ENCODE measurements around the gene ACAP3.

The ACAP3 gene, protein sequence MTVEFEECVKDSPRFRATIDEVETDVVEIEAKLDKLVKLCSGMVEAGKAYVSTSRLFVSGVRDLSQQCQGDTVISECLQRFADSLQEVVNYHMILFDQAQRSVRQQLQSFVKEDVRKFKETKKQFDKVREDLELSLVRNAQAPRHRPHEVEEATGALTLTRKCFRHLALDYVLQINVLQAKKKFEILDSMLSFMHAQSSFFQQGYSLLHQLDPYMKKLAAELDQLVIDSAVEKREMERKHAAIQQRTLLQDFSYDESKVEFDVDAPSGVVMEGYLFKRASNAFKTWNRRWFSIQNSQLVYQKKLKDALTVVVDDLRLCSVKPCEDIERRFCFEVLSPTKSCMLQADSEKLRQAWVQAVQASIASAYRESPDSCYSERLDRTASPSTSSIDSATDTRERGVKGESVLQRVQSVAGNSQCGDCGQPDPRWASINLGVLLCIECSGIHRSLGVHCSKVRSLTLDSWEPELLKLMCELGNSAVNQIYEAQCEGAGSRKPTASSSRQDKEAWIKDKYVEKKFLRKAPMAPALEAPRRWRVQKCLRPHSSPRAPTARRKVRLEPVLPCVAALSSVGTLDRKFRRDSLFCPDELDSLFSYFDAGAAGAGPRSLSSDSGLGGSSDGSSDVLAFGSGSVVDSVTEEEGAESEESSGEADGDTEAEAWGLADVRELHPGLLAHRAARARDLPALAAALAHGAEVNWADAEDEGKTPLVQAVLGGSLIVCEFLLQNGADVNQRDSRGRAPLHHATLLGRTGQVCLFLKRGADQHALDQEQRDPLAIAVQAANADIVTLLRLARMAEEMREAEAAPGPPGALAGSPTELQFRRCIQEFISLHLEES

DNA sequence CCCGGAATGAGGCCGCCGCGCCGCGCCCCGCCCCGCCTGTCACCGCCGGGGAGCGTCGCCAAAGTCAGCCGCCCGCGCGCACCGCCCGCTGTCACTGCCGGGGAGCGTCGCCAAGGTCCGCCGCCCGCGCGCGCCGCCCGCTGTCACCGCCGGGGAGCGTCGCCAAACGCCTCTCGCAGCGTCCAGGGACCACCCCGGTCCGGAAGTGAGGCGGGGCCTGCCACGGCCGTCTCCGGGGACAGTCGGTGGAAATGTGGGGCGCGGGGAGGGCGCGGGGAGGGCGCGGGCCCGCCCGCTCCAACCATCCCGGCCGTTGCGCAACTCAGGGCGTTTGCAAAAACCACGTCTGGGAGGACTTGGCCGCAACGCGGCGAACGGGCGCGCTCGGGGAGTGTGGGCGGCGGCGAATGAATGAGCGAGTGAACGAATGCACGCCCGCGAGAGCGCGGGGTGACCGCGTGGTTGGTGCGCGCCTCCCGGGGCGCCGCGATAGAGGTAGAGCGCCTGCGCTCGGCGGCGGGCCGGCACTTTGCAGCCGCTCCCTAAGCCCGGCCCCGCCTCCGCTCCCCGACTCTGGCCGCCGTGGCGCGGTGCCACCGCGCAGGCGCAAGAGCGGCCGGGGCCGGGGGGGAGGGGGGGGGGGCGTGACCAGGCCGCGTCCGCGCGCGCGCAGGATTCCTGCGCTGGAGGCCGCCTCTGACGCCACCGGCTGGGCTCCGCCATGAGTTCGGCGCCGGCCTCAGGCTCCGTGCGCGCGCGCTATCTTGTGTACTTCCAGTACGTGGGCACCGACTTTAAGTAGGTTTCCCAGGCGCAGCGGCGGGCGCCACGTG lies at the start of gene ACAP3, which contains the start of gene PUSL1:
TSS of gene ACAP3 (minus strand) at position 8 of the 833 bp plus-strand sequence. CDS start 115 bp downstream, outside the sequence.
TSS of gene PUSL1 (plus strand) at position 675 of the 833 bp plus-strand sequence. CDS start at position 722, 47 bp downstream.
- peaks cover 3 to 8% of the 10 kb centered on the region in 2 donors for H3K36me3 Mint-ChIP-seq
- no peaks in the 10 kb centered on the region for H3K27me3 Mint-ChIP-seq
- DNase-seq (peak; percentile 88), ATAC-seq (replicated peaks) (peak; percentile 79 to 84)
- H3K4me3 Mint-ChIP-seq = peak within 1 kb of the TSS; percentile 85 to 89
- H3K4me1 Mint-ChIP-seq = peaks cover 30 to 45% of the 10 kb centered on the region in 2 donors
- H3K9me3 Mint-ChIP-seq = no peaks in the 10 kb centered on the region
- H3K27ac Mint-ChIP-seq = peak within 1 kb of the TSS; percentile 92

- Mint-ChIP-seq H3K27ac (peak overlapping the region; percentile 81), H3K36me3 (peaks cover 1 to 5% of the 10 kb centered on the region in 2 donors), H3K9me3 (no peaks in the 10 kb centered on the region), H3K27me3 (peaks cover 57 to 77% of the 10 kb centered on the region in 2 donors), H3K4me1 (peaks cover 20 to 48% of the 10 kb centered on the region in 2 donors), H3K4me3 (no peak overlapping the region)
- DNase-seq (no peak), ATAC-seq (replicated peaks) (peak; percentile 19 to 30)
These were observed 49.2 kb upstream of the ACAP3 start for GRCh38 chr1:1356796-1357401.

DNA sequence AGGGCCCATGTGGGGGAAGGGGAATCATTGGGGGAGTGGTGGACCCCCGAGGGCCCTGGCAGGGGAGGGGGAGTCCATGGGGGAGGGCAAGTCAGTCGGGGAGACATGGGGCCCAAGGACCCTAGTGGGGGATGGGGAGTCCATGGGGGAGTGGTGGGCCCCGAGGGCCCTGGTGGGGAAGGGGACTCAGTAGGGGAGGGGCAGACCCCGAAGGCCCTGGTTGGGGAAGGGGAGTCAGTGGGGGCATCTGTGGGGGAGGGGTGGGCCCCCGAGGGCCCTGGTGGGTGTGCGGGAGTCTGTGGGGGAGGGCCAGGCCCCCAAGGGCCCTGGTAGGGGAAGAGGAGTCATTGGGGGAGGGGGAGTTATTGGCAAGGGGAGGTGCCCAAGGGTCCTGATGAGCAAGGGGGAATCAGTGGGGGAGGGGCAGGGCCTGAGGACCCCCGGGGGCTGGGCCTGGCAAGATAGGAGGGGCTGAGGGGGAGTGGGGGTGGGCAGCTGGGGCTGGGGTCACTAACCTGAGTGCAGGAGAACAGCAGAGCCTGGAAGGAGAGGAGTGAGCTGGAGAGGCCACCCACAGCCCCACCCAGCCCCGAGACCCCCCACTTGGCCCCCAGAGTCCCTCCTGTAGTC lies 48.6 kb upstream of the ACAP3 start:
- H3K9me3 Mint-ChIP-seq = no peaks in the 10 kb centered on the region
- DNase-seq (no peak), ATAC-seq (replicated peaks) (no peak)
- H3K27ac Mint-ChIP-seq = no peak overlapping the region
- H3K27me3 Mint-ChIP-seq = peaks cover 57 to 76% of the 10 kb centered on the region in 2 donors
- H3K4me3 Mint-ChIP-seq = no peak overlapping the region
- peaks cover 20 to 50% of the 10 kb centered on the region in 2 donors for H3K4me1 Mint-ChIP-seq
- H3K36me3 Mint-ChIP-seq = peaks cover 1 to 5% of the 10 kb centered on the region in 2 donors

DNA sequence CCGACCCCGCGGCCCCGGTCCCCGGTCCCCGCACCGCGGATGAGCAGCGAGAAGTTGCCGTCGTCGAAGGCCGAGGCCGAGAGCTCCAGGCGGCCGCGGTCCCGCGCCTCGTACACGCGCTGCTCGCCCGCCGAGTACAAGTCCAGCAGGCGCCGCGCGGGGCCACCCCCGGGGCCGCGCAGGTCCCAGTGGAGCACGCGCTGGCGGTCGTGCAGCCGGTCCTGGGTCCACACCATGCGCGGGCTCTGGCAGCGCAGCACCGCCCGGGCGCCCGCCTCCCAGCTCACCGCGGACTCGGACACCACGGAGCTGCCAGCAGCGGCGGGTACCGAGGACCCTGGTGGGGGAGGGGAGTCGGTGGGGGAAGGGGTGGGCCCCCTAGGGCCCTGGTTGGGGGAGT lies 47.7 kb upstream of the ACAP3 start:
- ATAC-seq (replicated peaks) = peak; percentile 33 to 38
- H3K9me3 Mint-ChIP-seq = no peaks in the 10 kb centered on the region
- H3K27me3 Mint-ChIP-seq = peaks cover 50 to 68% of the 10 kb centered on the region in 2 donors
- H3K36me3 Mint-ChIP-seq = peaks cover 1 to 5% of the 10 kb centered on the region in 2 donors
- H3K4me1 Mint-ChIP-seq = peaks cover 17 to 50% of the 10 kb centered on the region in 2 donors
- no peak overlapping the region for H3K27ac Mint-ChIP-seq
- no peak overlapping the region for H3K4me3 Mint-ChIP-seq
- DNase-seq = no peak

DNA sequence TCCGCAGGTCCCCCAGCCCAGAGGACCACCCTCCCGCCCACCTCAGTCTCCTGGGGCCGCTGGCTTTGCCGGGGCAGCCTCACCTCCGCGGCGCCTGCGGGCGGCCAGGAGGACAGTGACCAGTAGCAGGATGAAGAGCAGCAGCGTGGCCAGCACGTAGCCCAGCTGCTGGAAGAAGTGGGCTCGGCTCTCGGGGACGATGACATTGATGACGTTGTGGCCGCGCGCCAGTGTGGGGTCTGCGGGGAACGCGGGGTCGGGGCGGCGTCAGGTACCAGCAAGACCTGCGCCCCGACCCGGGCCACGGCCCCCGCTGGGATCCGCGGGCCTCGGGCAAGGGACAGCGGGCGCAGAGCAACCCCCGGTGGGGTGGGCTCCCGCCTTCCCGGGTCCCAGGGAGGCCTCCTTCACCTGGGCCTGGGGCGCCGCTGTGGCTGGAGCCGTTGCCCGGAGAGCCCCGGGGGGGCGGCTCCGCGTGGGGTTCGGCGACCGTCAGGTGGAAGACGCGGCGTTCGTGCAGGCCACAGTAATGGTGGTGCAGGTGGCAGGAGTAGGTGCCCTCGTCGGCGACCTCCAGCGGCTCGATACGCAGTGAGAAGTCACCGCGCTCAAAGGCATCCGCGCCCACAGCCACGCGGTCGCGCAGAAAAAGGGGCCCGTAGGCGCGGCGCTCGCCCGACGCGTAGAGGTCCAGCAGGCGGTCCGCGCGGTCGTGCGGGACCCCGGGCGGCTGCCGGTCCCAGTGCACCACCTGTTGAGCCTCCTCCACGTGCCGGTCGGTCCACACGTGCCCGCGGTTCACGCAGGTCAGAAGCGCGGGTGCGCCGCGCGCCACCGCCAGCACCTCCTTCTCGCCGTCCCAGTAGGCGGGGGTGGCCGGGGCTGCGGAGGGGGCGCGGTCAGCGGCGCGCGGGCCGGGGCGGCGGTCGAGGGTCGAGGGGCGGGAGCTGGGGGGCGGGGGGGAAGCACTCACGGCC lies 46.8 kb upstream of the ACAP3 start:
- peaks cover 47 to 62% of the 10 kb centered on the region in 2 donors for H3K27me3 Mint-ChIP-seq

GRCh38 chr1:1353389-1354151 lies 45.8 kb upstream of the ACAP3 start:
- Mint-ChIP-seq H3K36me3 (peaks cover 1 to 5% of the 10 kb centered on the region in 2 donors), H3K9me3 (no peaks in the 10 kb centered on the region), H3K27me3 (peaks cover 37 to 52% of the 10 kb centered on the region in 2 donors), H3K4me1 (peaks cover 17 to 40% of the 10 kb centered on the region in 2 donors), H3K27ac (peak overlapping the region; percentile 31), H3K4me3 (peak overlapping the region in 1 of 2 donors; percentile 19)
- DNase-seq (no peak), ATAC-seq (replicated peaks) (no peak)

More for the DNA sequence above, 46.8 kb upstream of the ACAP3 start:
- ATAC-seq (replicated peaks) (peak in 1 of 2 donors; percentile 11), DNase-seq (no peak)
- Mint-ChIP-seq H3K4me1 (peaks cover 17 to 50% of the 10 kb centered on the region in 2 donors), H3K36me3 (peaks cover 1 to 5% of the 10 kb centered on the region in 2 donors), H3K9me3 (no peaks in the 10 kb centered on the region), H3K27ac (peak overlapping the region; percentile 85), H3K4me3 (peak overlapping the region; percentile 60 to 63)

- no peak for ATAC-seq (replicated peaks)
- no peak for DNase-seq
- Mint-ChIP-seq H3K36me3 (peaks cover 1 to 5% of the 10 kb centered on the region in 2 donors), H3K9me3 (no peaks in the 10 kb centered on the region), H3K4me3 (peak overlapping the region; percentile 10 to 73), H3K27ac (no peak overlapping the region), H3K27me3 (peaks cover 31 to 45% of the 10 kb centered on the region in 2 donors), H3K4me1 (peaks cover 17 to 39% of the 10 kb centered on the region in 2 donors)
These were observed 45.2 kb upstream of the ACAP3 start for GRCh38 chr1:1352786-1353388.

DNA sequence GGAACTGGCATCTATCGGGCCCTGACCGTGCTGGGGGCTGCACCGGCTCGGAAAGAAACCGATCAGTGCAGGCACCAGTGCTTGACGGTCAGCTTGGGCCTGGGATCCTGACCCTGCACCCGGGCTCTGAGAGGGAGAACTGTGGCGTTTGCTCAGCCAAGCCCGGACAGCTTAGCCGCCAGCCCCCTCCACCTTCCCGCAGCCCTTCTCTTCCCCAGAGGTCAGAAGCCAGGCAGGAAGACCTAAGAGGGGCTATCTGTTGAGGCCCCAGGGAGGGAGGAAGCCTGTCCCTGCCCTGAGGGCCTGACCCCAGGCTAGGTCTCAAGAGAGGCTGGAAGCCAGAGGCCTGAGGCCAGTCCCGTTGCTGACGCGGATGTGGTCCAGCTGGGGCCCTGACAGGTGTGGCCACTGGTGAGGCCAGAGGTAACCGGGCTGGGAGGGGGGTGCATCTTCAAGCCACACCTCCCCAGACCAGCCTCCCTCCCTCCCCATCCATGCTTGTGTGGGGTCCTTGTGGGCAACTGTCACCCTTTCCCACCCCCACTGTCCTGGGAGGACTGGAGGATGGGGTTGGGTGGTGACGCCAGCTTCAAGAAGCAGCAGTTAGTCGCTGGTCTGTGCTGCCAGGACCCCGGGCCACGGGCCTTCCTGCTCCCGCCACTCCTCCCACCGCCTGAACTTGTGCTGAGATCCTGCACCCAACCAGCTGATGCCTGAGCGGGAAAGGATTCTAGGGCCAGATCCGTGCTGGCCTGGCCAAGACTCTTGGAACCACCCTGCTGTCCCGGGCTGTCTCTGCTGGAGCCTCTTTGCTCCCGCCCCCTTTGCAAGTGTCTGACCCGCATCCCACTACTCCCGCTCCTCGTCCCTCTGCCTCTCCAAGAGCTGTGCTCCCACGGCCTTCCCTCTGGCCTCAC lies 44.0 kb upstream of the ACAP3 start:
- peaks cover 22 to 34% of the 10 kb centered on the region in 2 donors for H3K27me3 Mint-ChIP-seq
- peaks cover 1 to 5% of the 10 kb centered on the region in 2 donors for H3K36me3 Mint-ChIP-seq
- peaks cover 23 to 49% of the 10 kb centered on the region in 2 donors for H3K4me1 Mint-ChIP-seq
- peak overlapping the region; percentile 84 for H3K27ac Mint-ChIP-seq
- no peaks in the 10 kb centered on the region for H3K9me3 Mint-ChIP-seq
- DNase-seq (no peak), ATAC-seq (replicated peaks) (no peak)
- H3K4me3 Mint-ChIP-seq = peak overlapping the region; percentile 73 to 77

DNA sequence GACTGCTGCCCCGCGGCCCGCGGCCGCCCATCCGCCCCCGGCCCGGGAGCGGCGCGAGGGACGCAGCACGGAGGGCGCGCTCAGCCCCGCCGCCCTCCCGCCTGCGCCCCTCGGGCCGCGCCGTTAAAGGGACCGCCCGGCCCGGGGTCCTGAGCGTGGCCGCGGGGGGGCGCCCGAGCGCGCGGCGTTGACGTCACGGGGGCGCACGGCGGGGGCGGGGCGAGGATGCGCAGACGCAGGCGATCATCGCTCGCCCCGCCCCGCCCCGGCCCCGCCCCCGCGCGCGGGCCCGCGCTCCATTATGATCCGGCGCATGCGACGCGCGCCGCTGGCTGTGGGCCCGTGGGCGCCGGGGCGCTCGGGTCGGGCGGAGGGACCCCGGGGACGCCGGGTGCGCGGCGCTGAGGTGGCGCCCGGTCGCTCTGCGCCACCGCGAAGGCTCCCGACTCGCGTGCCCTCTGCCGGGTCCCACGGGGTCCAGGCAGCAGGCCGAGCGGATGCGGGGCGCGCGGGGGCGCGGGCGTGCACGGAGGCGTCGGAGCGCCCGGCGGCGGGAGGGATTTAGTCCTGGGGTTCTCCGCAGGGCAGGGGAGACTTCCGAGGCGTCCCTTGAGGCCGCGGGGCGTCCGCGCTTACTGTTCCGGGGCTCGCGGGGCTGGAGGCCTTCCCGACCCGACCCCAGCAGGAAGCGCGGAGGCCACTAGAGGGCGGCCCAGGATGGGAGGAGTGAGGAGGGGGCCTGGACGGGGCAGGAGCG lies 41.7 kb upstream of the ACAP3 start, which contains the start of gene DVL1:
TSS of gene DVL1 (minus strand) at position 163 of the 757 bp plus-strand sequence. CDS start 353 bp downstream, outside the sequence.
- H3K27me3 Mint-ChIP-seq = peaks cover 22 to 26% of the 10 kb centered on the region in 2 donors
- H3K4me1 Mint-ChIP-seq = peaks cover 26 to 54% of the 10 kb centered on the region in 2 donors
- DNase-seq (peak; percentile 64), ATAC-seq (replicated peaks) (peak; percentile 86 to 87)
- peak within 1 kb of the TSS; percentile 82 to 84 for H3K4me3 Mint-ChIP-seq
- no peaks in the 10 kb centered on the region for H3K9me3 Mint-ChIP-seq
- H3K27ac Mint-ChIP-seq = peak within 1 kb of the TSS; percentile 79
- peaks cover 1 to 5% of the 10 kb centered on the region in 2 donors for H3K36me3 Mint-ChIP-seq
